ENCODE results near the gene PTPRR.

Gene PTPRR

DNA sequence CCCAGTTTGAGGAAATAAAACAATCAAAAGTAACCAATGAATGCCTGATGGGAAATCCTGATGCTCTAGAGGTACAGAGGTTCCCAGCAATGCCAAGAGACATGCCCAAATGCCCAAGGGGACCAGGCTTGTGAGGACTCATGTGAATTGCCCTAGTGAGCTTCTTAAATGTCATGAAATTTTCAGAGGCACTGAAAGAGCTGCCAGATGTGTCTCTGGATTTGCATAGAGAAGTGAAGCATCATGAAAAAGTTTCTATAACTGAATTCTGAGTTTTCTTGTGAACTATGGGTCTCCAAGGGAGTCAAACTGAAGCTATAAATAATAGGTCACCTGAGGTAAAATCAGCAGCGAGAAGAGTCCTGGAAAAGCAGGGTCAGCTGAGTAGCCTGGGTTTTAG is 9.9 kb downstream of the PTPRR start:
- DNase-seq, result no peak

DNA sequence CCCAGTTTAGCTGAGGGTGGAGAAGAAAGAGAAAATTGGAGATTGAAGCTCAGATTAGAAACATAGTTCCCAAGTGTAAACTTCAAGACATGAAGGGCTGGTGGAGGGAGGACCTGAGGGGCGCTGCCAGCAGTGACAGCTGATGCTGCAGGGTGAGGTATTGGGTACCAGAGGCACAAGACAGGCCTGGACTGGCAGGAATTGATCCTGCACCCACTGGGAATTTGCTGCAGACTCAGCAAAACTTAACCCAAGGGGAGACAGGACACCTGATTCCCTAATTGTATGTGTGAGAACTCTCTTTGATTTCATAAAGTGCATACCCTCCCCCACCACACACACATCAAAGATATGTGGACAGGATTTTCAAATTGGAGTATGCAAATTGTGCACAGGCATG is 11.6 kb downstream of the PTPRR start:
- DNase-seq, result no peak

DNA sequence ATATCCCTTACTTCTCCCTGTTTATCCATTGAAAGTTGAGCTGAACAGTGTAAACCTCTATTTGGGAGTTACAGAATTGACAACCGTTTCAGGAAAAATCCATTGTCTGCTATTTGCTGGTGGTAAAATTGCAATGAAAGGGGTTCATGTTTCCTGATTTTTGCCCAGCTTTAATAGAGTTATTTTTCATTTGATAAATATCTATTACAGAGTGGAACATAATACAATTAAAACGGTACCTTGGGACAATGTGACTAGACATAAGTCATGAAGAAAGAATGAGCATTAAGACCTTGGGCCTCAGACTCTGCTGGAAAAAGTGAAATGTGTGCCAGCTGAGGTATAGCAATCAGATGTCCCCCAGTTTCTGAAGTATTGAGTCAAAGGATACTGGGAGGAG is 13.1 kb downstream of the PTPRR start:
- DNase-seq, result no peak

DNA sequence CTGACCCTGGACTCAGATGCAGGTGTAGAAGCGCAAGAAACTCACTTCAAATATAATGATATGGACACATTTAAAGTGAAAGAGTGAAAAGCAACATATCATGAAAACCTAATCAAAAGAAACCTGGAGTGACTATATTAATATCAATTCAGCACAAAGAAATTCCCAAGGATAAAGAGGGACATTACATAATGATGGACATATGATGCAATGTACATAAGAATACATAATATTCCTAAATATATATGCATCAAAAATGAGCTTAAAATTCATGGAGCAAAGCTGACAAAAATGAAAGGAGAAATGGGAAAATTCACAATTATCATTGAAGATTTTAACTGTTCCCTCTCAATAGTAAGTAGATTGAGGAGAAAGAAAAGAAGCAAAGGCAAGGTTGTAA is 24.6 kb downstream of the PTPRR start:
- DNase-seq, result no peak

DNA sequence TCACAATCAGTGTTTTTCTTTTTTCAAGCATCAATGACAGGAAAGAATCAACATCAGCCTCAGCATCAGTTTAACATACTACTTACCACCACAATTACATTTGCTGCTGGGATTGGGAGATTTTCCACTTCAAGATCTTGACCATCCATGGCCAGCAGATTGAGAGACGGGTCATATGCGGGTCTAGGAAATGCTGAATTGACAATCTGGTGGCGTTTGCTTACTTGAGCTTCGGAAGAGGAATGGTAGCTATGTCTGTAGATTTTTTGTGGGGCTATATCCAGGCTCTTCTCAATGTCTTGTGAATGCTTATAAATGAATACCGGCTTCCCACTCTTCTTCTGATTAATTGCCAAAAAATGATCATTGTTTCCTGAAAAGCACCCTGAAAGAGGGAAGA is 27.9 kb downstream of the PTPRR start:
- no peak for DNase-seq

DNA sequence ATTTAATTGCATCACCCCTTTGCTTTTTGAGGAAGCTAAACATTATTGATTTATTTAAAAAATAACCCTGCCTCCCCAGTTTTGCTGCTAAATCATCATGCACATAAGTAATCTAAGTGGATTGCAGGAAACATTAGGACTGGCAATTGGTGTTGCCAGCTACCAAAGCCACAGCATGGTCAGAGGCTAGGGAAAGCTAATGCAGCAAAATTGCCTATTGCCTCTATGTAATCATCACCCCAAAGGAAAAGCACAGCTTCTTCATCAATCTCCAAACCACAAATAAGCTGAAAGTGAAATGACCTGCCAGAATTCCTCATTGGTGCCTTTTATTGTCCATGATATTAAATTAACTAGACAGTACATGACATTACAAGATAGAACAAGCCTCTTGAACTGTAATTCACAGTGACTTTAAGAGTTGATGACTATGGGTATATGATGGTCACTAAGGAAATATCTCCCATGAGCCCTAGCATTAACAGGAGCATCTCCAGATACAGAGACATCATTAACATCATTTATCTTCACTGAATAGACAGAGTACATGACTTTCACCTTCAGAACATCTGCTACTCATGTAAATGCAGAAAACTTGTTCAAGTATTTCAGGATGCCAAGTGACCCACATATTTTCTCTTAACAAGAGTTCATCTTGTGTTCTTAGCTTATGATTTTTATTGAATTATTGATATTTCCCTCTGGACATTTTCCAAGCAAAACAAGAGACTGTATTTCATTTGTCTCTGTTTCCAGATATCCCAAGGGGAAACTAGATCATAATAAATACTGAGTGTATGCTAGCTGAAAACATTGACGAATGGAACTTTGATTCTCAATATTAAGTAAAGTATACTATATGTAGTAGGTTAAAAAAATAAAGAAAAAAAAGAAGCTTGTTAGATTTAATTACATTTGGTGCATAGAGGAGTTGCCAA is 29.4 kb downstream of the PTPRR start:
- DNase-seq, result no peak

DNA sequence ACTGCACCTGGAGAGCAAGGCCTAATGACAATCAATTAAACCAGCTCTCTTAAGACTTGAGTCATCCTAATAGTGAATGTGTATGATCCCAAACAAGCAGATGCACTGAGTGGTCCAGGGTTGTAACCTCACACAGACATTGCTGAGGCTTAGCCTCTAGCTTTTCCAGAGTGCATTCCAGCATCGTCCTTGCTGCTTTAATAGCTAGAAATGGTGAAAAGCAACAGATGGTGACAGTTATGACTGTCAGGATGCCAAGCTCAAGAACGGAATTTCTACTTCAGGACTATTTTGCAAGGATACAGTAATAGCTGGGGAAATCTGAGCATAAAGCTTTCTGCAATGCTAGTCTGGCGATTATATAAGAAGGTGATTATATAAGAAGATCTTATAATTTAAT is 34.6 kb downstream of the PTPRR start:
- no peak for DNase-seq

DNA sequence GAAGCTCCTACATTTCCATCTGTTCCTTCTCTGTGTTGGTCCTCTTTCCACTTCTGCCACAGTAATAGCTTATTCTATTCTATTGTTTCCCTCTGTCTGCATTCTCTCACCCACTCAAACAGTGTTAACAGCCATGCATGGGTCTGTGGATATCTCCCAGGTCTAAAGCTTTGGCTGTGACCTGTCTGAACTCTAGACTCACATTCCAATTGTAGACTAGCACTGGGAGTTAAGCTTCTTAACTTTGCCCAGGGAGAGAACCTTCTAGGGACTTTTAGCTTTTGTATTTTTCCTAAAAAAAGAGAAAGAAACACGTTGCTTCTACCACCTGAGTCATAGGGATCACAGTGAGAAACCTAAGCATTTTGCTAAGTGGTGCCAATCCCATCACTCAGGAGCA is 36.7 kb downstream of the PTPRR start:
- DNase-seq, result no peak

DNA sequence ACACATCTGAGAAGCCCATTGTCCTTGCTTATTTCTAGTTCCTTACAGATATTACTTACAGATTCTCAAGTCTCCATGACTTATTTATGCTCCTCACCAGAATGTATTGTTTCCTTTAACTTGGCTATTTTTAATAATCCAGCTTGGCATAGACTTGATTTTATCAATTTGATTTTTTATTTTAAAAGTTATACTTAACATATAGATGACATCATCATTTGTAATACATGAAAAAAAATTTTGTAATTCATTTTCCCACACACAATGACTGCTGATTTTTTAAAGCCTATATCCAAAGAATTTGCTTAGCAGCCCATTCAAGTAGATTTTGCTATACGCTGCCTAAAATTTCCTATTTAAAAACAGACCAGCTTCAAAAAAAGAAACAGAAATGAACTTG is 39.8 kb downstream of the PTPRR start:
- no peak for DNase-seq

DNA sequence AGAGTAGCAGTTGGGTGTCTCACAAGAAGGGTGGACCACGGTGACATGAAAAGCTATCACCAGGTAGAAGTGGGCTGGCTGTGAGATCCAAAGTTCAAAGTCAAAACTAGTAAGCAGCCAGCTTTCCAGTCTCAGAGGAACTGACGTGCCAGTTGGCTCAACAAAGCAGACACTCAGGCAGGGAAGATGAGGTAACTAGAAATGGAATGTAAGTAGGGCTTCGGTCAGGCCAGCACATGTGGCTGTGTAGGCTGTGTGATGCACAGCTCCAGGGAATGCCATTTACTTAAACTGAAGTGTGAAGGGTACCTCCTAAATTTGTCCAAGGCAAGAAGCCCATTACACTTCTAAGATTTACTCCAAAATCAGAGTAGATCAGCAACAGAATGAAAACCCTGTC is 43.6 kb downstream of the PTPRR start:
- DNase-seq, result no peak

DNA sequence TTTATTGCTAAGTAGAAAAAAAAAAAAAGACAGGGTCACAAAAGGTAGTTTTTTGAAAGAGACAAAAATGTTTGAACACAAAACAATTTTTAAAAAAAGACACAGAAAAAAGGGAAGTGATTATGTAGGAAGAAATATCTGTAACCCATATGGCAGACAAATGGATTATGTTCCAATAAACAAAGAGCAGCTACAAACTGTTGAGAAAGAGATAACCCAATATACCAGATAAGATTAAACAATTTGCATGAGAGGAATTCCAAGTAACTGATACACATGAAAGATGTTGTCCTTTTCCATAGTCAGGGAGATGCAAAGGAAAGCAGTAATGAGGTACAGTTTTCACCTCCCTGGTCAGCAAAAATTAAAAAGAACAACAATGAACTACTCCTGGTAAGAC is 44.9 kb downstream of the PTPRR start:
- DNase-seq, result no peak

DNA sequence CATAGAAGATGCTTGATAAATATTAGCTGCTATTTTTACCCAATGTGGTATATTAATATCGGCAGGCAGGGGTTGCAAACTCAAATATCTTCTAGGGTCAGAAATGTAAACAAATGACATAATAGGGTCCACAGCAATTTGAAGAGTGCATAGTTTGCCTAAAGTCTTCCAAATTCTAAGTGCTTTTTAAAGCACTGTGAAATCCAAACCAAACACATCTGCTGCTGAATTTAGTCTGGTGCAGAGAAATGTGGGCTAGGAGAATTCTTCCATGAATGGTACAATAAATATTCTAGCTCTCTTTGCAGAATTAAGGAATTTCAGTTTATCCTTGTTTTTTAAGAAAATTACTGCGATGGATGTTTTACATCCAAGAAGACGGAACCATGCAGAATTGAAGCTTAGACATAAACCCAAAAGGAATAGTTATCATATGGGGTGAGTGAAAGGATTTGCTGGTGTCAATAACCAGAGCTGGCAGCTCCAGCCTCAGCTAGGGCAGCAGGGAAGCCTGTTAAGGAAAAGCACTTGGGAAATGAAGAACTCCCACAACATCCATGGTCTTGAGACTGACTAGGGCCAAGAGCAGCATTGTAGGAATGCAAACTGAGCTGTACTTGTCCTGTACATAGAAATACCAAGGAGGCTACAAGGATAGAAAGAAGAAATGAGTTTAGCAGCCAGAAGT is 65.5 kb downstream of the PTPRR start:
- no peak for DNase-seq

DNA sequence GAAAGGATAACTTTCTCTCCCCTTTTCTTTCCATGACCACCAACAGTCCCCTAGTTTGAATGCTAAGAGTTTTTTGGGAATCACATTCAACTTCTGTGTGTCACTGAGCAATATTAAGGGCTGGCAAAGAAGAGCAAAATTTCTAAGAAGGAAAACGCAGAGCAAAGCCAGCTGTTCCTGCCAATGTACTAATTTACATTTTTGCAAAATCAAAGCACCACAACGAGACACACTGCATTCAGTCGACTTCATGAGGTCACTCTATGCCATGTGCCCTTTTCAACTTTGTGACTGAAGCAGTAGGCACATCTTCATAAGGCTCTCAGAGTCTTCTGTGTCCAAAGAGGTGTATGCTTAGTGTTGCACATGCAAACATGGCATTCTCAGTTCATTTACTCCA is 66.4 kb downstream of the PTPRR start:
- no peak for DNase-seq

DNA sequence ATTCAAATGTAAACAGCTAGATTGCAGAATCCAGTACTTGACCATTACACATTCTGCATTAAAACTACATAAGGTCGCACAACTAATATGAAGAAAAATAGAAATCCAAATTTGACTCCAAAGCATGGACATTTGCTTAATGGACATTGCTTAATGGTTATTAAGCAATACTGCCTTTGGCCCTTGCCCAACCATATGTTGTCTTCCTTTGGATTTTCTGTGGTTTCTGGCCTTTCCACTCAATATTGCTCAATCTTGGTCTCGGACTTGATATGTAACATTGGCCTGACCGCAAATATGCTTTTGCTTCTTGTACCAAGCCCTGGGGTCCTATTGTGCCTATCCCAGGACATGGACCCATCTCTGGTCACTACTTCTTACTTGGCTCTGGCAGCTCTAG is 67.2 kb downstream of the PTPRR start:
- no peak for DNase-seq

DNA sequence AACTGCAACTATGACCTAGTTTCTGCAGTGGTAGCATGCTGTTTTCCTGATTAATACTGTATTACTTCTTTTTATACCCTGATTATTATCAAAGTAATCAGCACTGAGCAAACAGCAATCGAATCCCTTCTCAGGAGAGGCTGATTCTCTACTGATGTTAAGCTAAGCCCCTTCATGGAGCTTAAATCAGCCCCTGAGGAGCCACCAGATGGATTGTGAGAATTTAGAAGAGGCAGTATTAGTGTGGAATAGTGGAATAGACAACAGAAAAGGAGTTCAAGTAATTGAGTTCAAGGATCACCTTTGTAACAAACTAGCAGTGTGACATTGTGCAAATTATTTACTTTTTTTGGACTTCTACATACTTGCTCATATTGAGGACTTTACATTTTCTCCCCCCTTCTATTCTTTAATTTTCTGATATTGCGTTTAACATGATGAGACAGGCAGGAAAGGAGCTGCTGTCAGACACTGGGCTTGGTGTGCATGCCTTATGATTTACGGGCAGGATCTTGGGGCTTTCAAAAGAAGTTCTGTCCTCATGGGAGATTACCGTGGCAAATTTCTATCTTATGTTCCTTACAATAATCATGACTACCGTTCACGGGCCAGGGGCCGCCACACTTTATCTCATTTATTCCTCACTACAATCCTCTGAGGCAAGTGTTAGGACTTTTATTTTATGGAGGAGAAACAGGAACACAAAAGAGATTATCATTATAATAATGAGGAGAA is 68.0 kb downstream of the PTPRR start:
- DNase-seq, result no peak

DNA sequence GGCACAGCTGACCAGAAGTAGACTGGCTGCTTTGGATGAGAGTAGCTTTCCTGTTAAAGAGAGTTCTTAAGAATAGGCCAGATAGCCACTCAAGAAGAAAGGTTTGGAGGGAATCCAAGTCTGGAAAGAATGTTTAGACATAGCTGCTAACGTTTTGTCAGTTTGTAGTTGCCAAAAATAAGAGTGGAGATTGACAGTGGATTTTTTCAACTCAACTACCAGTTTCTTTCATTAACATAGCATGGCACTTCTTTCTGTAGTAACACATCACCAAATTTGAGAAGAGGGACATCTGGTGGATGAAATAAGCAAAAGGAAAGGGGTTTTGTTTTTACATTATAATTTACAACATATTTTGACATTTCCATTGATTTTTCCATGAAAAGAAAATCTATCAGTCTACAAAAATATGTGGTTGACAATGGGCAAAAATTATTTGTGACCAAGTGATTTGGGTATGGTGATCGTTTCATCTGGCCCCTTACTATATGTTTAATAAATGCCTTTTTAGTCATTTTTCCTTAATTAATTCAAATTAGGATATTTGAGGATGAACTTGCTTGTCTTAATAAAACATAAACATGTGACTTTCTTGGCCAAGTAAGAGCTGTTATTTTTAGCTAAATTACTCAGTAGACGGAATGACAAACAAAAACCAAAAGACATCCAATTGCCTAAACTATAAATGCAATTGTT is 71.1 kb downstream of the PTPRR start:
- no peak for DNase-seq

DNA sequence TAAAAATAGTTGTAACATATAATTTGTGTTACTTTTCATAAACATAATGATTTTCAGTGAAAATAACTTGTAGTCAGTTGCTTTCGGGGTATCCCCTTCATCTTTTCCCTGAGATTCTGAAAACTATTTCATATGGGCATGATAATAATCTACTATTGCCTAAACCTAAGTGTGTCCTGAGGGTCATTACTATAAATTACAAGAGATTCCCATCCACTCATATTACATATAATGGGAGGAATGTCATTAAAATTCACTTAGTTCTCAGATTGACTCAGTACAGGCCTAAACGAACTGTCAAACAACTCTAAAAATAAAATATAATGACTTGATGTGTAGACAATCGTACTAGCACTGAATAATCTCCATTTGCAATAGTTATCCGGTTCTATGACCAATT is 72.7 kb downstream of the PTPRR start:
- no peak for DNase-seq

DNA sequence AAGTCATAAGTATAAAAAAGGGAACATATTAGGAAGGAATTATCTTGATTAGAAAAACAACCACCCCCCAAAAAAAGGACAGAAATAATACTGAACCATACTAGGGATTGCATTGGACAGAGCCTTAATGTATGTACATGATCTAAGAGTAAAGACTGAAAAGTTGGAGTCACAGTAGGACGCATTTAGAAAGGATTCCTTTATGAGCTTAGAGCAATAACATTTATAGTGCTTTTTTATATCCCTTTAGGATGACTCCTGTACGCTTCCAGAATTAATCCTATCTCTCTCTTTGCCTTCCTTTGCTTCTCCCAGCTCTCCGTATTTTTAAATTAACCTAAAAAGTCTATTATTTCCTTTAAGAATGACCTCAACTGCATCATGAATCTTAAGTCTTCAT is 75.3 kb downstream of the PTPRR start:
- DNase-seq, result no peak

DNA sequence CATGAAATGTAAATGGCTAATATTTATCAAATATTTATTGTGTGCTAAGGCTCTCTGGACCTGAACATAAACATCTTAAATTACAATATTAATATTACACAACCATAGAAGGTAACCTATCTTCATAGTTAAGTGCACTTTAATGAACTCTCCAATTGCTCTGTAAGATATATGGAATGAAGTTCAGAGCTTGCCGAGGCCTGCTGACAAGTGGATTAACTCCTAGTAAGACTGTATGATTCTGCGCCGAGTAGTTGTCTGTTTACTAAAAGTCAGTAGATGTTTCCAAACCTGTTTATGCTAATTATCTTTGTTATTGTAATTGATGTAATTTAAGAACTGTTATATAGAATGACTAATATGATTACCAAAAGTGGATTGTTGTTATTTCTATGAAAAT is 77.2 kb downstream of the PTPRR start:
- DNase-seq, result no peak

DNA sequence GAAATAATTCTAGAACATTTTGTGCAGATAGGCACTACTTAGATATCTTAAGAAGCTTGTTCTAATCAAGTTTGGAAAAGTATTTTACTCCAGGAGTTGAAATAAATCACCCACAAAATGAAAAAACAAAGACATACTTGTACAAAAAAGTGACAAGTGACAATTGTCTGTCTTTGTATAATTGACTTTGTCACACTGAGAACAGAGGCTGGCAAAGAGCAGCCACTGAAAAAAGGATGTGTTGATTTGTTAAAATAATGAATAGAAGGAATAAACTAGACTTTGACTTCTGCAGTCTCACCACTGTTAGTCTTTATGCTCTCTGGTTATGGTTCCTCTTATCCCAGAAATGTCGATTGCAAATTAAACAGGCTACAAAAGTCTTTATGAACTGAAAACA is 77.6 kb downstream of the PTPRR start:
- DNase-seq, result no peak

DNA sequence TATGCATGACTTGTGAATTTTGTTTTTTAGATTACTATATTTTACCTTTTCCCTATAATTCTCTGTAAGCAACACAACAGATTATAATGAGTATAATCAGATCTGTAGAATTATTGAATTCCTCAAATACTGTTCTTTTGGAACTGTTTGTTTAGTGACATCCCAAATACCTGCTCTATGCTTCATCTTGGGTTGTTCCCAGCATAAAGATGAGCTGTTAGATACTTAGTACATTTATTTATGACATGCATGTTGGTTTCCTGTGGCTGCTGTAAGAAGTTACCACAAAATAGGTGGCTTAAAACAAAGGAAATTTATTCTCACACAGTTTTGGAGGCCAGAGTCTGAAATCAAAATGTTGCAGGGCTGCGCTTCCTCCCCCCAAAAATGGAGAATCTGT is 78.4 kb downstream of the PTPRR start:
- DNase-seq, result no peak

DNA sequence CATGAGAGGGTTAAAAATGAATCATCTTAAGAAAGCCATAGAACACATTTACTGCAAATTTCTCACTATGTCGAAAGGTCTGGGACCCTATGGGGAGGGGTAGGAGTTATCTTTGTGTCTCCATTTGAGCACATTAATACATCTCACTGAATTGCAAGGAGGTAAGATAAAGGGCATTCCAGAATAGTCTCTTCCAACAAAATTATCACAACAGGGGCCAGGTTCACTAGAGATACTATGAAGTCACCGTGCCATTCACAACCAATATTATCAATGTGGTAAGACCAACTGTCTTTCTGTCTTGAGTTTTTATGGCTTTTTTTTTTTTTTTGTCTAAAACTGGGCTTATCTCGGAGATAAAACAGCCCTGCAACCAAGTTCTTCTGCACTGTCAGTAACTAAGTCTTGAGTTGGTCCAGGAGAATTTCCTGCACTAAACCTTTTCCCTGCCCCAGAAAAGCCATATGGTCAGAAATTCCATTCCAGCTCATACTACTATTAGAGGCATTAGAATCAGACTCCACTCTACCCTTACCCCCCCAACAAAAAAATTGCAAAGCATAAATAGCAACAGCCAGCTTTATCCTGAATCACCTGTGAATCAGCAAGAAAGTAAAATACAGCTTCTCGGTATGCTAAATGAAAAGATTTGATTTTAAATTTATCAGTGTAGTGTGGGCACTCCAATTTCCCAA is 79.7 kb downstream of the PTPRR start:
- no peak for DNase-seq

DNA sequence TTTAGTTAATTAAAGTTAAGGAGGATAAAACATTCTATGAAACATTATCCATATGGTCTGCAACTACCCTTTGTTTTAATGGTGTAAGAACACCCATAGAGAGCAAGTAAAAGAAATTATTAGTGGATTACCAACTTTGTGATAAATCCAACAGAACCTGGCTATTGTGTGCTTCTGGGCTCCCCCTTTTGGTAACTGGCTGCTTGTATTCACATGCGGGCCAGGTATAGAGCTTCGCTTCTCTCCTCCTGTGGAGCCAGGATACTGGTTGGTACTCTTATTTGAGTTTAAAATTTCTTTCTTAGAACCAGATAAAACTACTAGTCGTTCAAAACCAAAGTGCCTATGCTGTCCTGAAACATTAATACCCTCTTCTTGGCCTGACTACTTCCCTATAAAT is 81.0 kb downstream of the PTPRR start:
- no peak for DNase-seq

Data from activated naive CD4-positive, alpha-beta T cell (primary cell).